ENCODE measurements around the gene NDFIP2. TPM values are rescaled to one million over a fixed set of nuclear protein-coding genes. Genes with fewer than 3 reads are reported as not detected.

The NDFIP2 gene
- total RNA-seq, 1 experiment from 2014 or later, result 29.6 TPM

DNA sequence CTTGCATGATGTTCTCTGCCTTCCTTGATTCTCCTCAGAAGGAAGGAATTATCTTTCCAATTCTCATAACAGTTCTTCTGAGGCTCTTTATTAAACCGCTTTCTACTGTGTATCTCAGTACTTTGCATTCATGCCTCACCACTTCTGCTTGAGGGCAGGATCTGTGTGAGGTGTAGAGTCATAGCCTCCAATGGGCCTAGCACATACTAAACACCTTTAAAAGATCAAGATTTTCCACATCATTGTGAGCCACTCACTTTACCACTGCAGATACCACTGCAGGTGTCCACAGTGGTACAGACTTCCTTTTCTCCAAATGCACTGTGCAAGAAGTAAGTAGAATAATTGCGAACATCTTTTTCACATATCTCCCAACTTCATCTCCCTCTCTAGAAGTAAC, 76.7 kb downstream of the NDFIP2 start:
- DNase-seq (ENCODE audit: low read depth, low spot score) (no peak), ATAC-seq (no peak)
- TF ChIP-seq POLR2AphosphoS5 (IDR thresholded peaks at IDR 0.05; ENCODE audit: low read depth, low read length) (no peak), TCF7L2 (IDR thresholded peaks at IDR 0.05; ENCODE audit: low read depth, low read length) (no peak), SIN3A (IDR thresholded peaks at IDR 0.05; ENCODE audit: borderline replicate concordance, insufficient read depth, low read depth, low read length) (no peak)
- TF ChIP-seq, protein P1, sequence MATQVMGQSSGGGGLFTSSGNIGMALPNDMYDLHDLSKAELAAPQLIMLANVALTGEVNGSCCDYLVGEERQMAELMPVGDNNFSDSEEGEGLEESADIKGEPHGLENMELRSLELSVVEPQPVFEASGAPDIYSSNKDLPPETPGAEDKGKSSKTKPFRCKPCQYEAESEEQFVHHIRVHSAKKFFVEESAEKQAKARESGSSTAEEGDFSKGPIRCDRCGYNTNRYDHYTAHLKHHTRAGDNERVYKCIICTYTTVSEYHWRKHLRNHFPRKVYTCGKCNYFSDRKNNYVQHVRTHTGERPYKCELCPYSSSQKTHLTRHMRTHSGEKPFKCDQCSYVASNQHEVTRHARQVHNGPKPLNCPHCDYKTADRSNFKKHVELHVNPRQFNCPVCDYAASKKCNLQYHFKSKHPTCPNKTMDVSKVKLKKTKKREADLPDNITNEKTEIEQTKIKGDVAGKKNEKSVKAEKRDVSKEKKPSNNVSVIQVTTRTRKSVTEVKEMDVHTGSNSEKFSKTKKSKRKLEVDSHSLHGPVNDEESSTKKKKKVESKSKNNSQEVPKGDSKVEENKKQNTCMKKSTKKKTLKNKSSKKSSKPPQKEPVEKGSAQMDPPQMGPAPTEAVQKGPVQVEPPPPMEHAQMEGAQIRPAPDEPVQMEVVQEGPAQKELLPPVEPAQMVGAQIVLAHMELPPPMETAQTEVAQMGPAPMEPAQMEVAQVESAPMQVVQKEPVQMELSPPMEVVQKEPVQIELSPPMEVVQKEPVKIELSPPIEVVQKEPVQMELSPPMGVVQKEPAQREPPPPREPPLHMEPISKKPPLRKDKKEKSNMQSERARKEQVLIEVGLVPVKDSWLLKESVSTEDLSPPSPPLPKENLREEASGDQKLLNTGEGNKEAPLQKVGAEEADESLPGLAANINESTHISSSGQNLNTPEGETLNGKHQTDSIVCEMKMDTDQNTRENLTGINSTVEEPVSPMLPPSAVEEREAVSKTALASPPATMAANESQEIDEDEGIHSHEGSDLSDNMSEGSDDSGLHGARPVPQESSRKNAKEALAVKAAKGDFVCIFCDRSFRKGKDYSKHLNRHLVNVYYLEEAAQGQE (IDR thresholded peaks at IDR 0.05; ENCODE audit: insufficient read depth in 1 of 2, low read depth in 2 of 2, low read length in 1 of 2), result no peak
- TF ChIP-seq, protein P2, sequence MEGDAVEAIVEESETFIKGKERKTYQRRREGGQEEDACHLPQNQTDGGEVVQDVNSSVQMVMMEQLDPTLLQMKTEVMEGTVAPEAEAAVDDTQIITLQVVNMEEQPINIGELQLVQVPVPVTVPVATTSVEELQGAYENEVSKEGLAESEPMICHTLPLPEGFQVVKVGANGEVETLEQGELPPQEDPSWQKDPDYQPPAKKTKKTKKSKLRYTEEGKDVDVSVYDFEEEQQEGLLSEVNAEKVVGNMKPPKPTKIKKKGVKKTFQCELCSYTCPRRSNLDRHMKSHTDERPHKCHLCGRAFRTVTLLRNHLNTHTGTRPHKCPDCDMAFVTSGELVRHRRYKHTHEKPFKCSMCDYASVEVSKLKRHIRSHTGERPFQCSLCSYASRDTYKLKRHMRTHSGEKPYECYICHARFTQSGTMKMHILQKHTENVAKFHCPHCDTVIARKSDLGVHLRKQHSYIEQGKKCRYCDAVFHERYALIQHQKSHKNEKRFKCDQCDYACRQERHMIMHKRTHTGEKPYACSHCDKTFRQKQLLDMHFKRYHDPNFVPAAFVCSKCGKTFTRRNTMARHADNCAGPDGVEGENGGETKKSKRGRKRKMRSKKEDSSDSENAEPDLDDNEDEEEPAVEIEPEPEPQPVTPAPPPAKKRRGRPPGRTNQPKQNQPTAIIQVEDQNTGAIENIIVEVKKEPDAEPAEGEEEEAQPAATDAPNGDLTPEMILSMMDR (IDR thresholded peaks at IDR 0.05), result no peak
- Histone ChIP-seq H3K4me3 (ENCODE audit: low read depth in 2 of 2, low read length in 2 of 2) (no peak overlapping the region), H3K27ac (ENCODE audit: low read length) (no peak overlapping the region), H3K9me3 (ENCODE audit: control insufficient read depth, insufficient read depth, low read depth, low read length) (peaks cover 3% of the 10 kb centered on the region; the same call in 1 of the 2 replicates), H3K4me1 (ENCODE audit: control insufficient read depth, insufficient read depth, low read length) (no peaks in the 10 kb centered on the region), H3K27me3 (ENCODE audit: control insufficient read depth, insufficient read depth, low read length) (no peaks in the 10 kb centered on the region), H3K36me3 (ENCODE audit: control insufficient read depth, insufficient read depth, low read length) (no peaks in the 10 kb centered on the region; the same call in 1 of the 2 replicates)
- CTCF ChIA-PET, result no interaction called here
- intact Hi-C loops (cut with micrococcal nuclease; ENCODE audit: unreplicated experiment), result no loop called here
- in situ Hi-C loops (cut with HindIII; ENCODE audit: low pct_unique_long_range_greater_than_20kb, low sequenced_read_pairs), result no loop called here
- no TSS peak for BruUV-seq (replicated peaks)
- POLR2A ChIA-PET, result no interaction called here

DNA sequence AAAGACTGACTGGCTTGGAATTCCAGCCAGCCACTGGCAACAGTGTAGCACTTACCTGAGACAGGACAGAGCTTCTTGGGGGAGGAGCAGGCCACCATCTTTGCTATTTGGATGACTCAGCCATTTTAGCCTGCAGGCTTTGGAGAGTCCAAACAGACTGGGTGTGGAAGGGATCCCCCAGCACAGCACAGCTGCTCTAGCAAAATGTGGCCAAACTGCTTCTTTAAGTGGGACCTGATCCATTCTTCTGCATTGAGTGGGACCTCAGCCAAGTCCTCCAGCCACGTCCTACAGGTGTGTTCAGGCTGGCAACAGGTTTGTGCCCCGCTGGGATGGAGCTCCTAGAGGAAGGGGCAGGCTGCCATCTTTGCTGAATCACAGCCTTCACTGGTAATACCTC, 80.0 kb downstream of the NDFIP2 start:
- Histone ChIP-seq H3K36me3 (ENCODE audit: control insufficient read depth, insufficient read depth, low read length) (no peaks in the 10 kb centered on the region), H3K27ac (ENCODE audit: low read length) (no peak overlapping the region), H3K4me3 (ENCODE audit: low read depth in 2 of 2, low read length in 2 of 2) (no peak overlapping the region), H3K4me1 (ENCODE audit: control insufficient read depth, insufficient read depth, low read length) (no peaks in the 10 kb centered on the region), H3K9me3 (ENCODE audit: control insufficient read depth, insufficient read depth, low read depth, low read length) (peaks cover 3% of the 10 kb centered on the region; the same call in 1 of the 2 replicates), H3K27me3 (ENCODE audit: control insufficient read depth, insufficient read depth, low read length) (no peaks in the 10 kb centered on the region)
- BruUV-seq (replicated peaks), result no TSS peak
- ATAC-seq (no peak), DNase-seq (ENCODE audit: low read depth, low spot score) (no peak)
- TF ChIP-seq SIN3A (IDR thresholded peaks at IDR 0.05; ENCODE audit: borderline replicate concordance, insufficient read depth, low read depth, low read length) (no peak), POLR2AphosphoS5 (IDR thresholded peaks at IDR 0.05; ENCODE audit: low read depth, low read length) (no peak), TCF7L2 (IDR thresholded peaks at IDR 0.05; ENCODE audit: low read depth, low read length) (no peak)
- TF ChIP-seq, protein P1 (IDR thresholded peaks at IDR 0.05; ENCODE audit: insufficient read depth in 1 of 2, low read depth in 2 of 2, low read length in 1 of 2), result no peak
- TF ChIP-seq, protein P2 (IDR thresholded peaks at IDR 0.05), result no peak
- CTCF ChIA-PET, result no interaction called here
- POLR2A ChIA-PET, result interaction anchor here (0.7 kb wide), 1 partner anchor 27 kb away, joined by 3 read pairs; no protein-coding TSS in a partner anchor
- in situ Hi-C loops (cut with HindIII; ENCODE audit: low pct_unique_long_range_greater_than_20kb, low sequenced_read_pairs) (no loop called here), intact Hi-C loops (cut with micrococcal nuclease; ENCODE audit: unreplicated experiment) (no loop called here)

Data from Panc1 (cell line).